ENCODE results near the gene TRPM8. TPM values are rescaled to one million over a fixed set of nuclear protein-coding genes. Genes with fewer than 3 reads are reported as not detected.

The TRPM8 gene
- total RNA-seq, 4 donors from 2014 or later, result 0.35 TPM; not detected in 3

GRCh38 chr2:233926806-233927205 lies 9.6 kb downstream of the TRPM8 start:
- TF ChIP-seq POLR2A (IDR thresholded peaks at IDR 0.05) (no peak), CTCF (IDR thresholded peaks at IDR 0.05) (no peak)
- H3K4me1 ChIP-seq, result no peaks in the 10 kb centered on the region
- no peaks in the 10 kb centered on the region for H3K27me3 ChIP-seq
- no peaks in the 10 kb centered on the region for H3K9me3 ChIP-seq
- no peak overlapping the region for H3K27ac ChIP-seq
- no peaks in the 10 kb centered on the region for H3K36me3 ChIP-seq
- DNase-seq, result no peak
- intact Hi-C loops (cut with DNase I; ENCODE audit: low total_unique reads), result no loop called here
- no peak overlapping the region for H3K4me3 ChIP-seq

GRCh38 chr2:233928594-233929351 lies 11.6 kb downstream of the TRPM8 start:
- intact Hi-C loops (cut with DNase I; ENCODE audit: low total_unique reads), result no loop called here
- no peak for DNase-seq
- TF ChIP-seq POLR2A (IDR thresholded peaks at IDR 0.05), result no peak
- no peak for TF ChIP-seq CTCF (IDR thresholded peaks at IDR 0.05)
- Histone ChIP-seq H3K27me3 (no peaks in the 10 kb centered on the region), H3K27ac (no peak overlapping the region), H3K36me3 (no peaks in the 10 kb centered on the region), H3K4me1 (no peaks in the 10 kb centered on the region), H3K4me3 (no peak overlapping the region), H3K9me3 (no peaks in the 10 kb centered on the region)

GRCh38 chr2:233929352-233930022 lies 12.3 kb downstream of the TRPM8 start:
- no peak for TF ChIP-seq CTCF (IDR thresholded peaks at IDR 0.05)
- TF ChIP-seq POLR2A (IDR thresholded peaks at IDR 0.05), result no peak
- Histone ChIP-seq H3K4me1 (no peaks in the 10 kb centered on the region), H3K27ac (no peak overlapping the region), H3K27me3 (no peaks in the 10 kb centered on the region), H3K9me3 (no peaks in the 10 kb centered on the region), H3K4me3 (no peak overlapping the region), H3K36me3 (no peaks in the 10 kb centered on the region)
- DNase-seq, result no peak
- intact Hi-C loops (cut with DNase I; ENCODE audit: low total_unique reads), result no loop called here

DNA sequence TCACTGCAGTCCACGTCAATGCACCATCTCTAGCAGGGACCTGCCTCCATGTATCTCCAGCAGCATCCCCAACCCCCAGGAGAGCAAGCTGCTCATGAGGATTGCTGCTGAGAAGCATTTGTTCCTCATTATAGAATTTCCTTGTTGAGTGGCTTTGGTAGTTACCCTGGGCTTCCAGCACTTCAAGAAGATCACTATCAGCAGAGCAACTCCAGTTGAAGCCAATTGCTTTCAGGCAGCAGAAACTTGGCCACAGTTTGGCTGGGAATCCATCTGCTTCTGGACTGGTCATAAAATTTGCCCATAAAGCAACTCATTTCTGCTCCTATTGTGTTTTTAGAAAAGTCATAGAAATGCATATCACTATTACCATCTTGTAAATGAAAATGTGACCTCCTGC lies 17.4 kb downstream of the TRPM8 start:
- TF ChIP-seq CTCF (IDR thresholded peaks at IDR 0.05) (no peak), POLR2A (IDR thresholded peaks at IDR 0.05) (no peak)

GRCh38 chr2:233935426-233935825 lies 18.3 kb downstream of the TRPM8 start:
- H3K27me3 ChIP-seq, result no peaks in the 10 kb centered on the region
- intact Hi-C loops (cut with DNase I; ENCODE audit: low total_unique reads), result no loop called here
- no peaks in the 10 kb centered on the region for H3K36me3 ChIP-seq
- H3K9me3 ChIP-seq, result no peaks in the 10 kb centered on the region
- DNase-seq, result no peak
- H3K4me3 ChIP-seq, result no peak overlapping the region
- no peaks in the 10 kb centered on the region for H3K4me1 ChIP-seq
- no peak for TF ChIP-seq POLR2A (IDR thresholded peaks at IDR 0.05)
- no peak for TF ChIP-seq CTCF (IDR thresholded peaks at IDR 0.05)
- no peak overlapping the region for H3K27ac ChIP-seq

More for the DNA sequence above, 17.4 kb downstream of the TRPM8 start:
- Histone ChIP-seq H3K9me3 (no peaks in the 10 kb centered on the region), H3K4me3 (no peak overlapping the region), H3K27ac (no peak overlapping the region), H3K27me3 (no peaks in the 10 kb centered on the region), H3K36me3 (no peaks in the 10 kb centered on the region), H3K4me1 (no peaks in the 10 kb centered on the region)
- intact Hi-C loops (cut with DNase I; ENCODE audit: low total_unique reads), result no loop called here
- no peak for DNase-seq

Measured in uterus (tissue), 4 donors.